BLaER1 treated with 17β-estradiol and CSF1 and Interleukin-3, amounts not matched to agents 10 nM and 100 nM (cell line): Measurements from ENCODE around the gene SYT4.
A peak's percentile ranks its signal among the peaks of the same experiment; 100 is the strongest.

Experiments used
- H3K27ac ChIP-seq, 11 experiments: shearing (Covaris generic); formaldehyde crosslinking; 2 replicates each; pipeline ENCODE4 v1.8.1; 2022
- H3K27me3 ChIP-seq, 11 experiments: shearing (Covaris generic); formaldehyde crosslinking; 2 replicates each; pipeline ENCODE4 v1.8.1; 2022
- H3K36me3 ChIP-seq, 11 experiments: shearing (Covaris generic); formaldehyde crosslinking; 2 replicates each; pipeline ENCODE4 v1.8.1; 2022
- H3K4me1 ChIP-seq, 10 experiments: shearing (Covaris generic); formaldehyde crosslinking; 2 replicates each; pipeline ENCODE4 v1.8.1; 2022
- H3K4me2 ChIP-seq, 11 experiments: shearing (Covaris generic); formaldehyde crosslinking; 2 replicates each; pipeline ENCODE4 v1.8.1; 2022
- H3K4me3 ChIP-seq, 10 experiments: shearing (Covaris generic); formaldehyde crosslinking; 2 replicates each; pipeline ENCODE4 v1.8.1; 2022
- H3K9ac ChIP-seq, 11 experiments: shearing (Covaris generic); formaldehyde crosslinking; 2 replicates each; pipeline ENCODE4 v1.8.1; 2022
- H3K9me3 ChIP-seq, 11 experiments: shearing (Covaris generic); formaldehyde crosslinking; replicated peaks in 1 of 11; 2 replicates each; pipeline ENCODE4 v1.8.1; 2022
- H4K20me1 ChIP-seq, 11 experiments: shearing (Covaris generic); formaldehyde crosslinking; 2 replicates each; pipeline ENCODE4 v1.8.1; 2022
- Cebpa-rat ChIP-seq, 11 experiments: shearing (Covaris generic); IDR thresholded peaks; 2 replicates each; pipeline ENCODE4 v1.8.1; 2022

Gene SYT4

GRCh38 chr18:43276491-43276890 is 799 bp downstream of the SYT4 start:
- Histone ChIP-seq H3K9me3 (no peaks in the 10 kb centered on the region), H3K4me2 (no peak overlapping the region), H3K9ac (no peak overlapping the region), H3K27ac (no peak overlapping the region), H3K4me1 (peaks cover 14 to 31% (median 16%) of the 10 kb centered on the region in 10 experiments), H3K27me3 (no peaks in the 10 kb centered on the region), H3K4me3 (no peak overlapping the region), H4K20me1 (no peaks in the 10 kb centered on the region), H3K36me3 (no peaks in the 10 kb centered on the region)
- TF ChIP-seq Cebpa-rat (IDR thresholded peaks at IDR 0.05) = no peak

GRCh38 chr18:43275546-43275945 is 1.7 kb downstream of the SYT4 start:
- Histone ChIP-seq H4K20me1 (no peaks in the 10 kb centered on the region), H3K36me3 (no peaks in the 10 kb centered on the region), H3K4me2 (peak overlapping the region in 2 of 11 experiments; percentile 8 to 37; a peak in 3 of 22 replicates), H3K27ac (no peak overlapping the region), H3K27me3 (no peaks in the 10 kb centered on the region), H3K9ac (no peak overlapping the region), H3K4me1 (peaks cover 14 to 31% (median 16%) of the 10 kb centered on the region in 10 experiments), H3K9me3 (no peaks in the 10 kb centered on the region), H3K4me3 (no peak overlapping the region)
- no peak for TF ChIP-seq Cebpa-rat (IDR thresholded peaks at IDR 0.05)

DNA sequence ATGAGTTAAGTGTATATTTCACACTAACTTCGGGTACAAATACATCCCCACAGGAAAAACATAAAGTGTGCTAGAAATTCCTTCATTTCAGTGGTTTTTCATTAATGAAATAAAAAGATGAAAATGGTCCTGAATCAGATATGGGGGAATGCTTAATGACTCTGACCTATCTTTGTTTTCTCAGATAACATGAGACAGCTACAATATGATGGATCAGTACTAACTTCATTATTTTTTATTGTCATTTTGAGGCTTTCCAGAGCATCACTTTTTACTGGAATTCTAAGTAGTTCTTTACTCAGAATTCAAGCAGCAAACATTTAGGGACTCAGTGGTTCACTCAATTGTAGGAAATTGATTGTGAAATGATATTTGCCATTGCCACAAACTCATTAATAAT is 2.8 kb downstream of the SYT4 start:
- H3K9me3 ChIP-seq = no peaks in the 10 kb centered on the region
- TF ChIP-seq Cebpa-rat (IDR thresholded peaks at IDR 0.05) = no peak
- H4K20me1 ChIP-seq = no peaks in the 10 kb centered on the region
- H3K4me1 ChIP-seq = peaks cover 14 to 31% (median 16%) of the 10 kb centered on the region in 10 experiments
- peak overlapping the region in 4 of 11 experiments; percentile 48 to 65 (median 52); a peak in 6 of 22 replicates for H3K4me2 ChIP-seq
- no peaks in the 10 kb centered on the region for H3K27me3 ChIP-seq
- H3K27ac ChIP-seq = no peak overlapping the region
- no peaks in the 10 kb centered on the region for H3K36me3 ChIP-seq
- no peak overlapping the region for H3K4me3 ChIP-seq
- no peak overlapping the region for H3K9ac ChIP-seq

DNA sequence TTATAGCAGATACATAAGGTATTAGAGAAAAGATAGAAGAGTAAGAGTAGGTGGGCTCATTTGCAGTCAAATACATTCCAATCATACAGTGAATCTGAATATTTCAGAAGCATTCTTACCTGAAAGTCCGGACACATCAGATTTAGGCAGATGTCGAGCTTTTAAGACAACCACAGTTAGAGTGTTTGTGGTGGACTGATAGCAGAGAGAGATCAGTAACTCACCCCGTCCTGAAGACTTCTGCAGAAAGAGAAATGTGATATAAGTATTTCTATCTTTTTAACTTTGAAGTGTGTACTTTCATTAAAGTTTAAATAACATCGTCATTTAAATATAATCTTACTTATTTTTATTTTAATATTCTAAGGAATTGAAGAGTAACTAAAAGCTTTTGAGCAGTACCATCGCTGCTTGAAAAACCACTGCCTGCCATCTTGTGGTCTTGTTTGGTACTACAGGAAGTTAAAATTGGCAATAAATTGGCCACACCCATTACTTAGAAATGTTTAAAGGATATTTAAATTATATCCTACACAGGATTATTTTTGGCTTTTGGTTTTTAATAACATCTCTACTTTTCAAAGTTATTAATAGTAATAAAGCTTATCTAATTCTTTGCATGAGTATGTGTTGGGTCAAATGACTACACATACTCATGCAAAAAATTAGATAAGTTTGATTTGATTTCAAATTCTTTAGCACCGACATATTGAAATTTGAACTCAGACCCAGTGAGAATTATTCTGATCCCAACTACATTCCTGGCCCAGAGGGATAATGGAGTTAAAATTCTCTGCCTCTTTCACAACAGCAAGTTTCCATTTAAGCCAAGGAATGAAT is 5.5 kb downstream of the SYT4 start:
- Histone ChIP-seq H3K4me1 (peaks cover 8 to 24% (median 13%) of the 10 kb centered on the region in 10 experiments), H3K9ac (no peak overlapping the region), H3K36me3 (no peaks in the 10 kb centered on the region), H3K4me3 (no peak overlapping the region), H4K20me1 (no peaks in the 10 kb centered on the region), H3K27ac (no peak overlapping the region), H3K27me3 (no peaks in the 10 kb centered on the region), H3K4me2 (no peak overlapping the region), H3K9me3 (no peaks in the 10 kb centered on the region)
- TF ChIP-seq Cebpa-rat (IDR thresholded peaks at IDR 0.05) = no peak

DNA sequence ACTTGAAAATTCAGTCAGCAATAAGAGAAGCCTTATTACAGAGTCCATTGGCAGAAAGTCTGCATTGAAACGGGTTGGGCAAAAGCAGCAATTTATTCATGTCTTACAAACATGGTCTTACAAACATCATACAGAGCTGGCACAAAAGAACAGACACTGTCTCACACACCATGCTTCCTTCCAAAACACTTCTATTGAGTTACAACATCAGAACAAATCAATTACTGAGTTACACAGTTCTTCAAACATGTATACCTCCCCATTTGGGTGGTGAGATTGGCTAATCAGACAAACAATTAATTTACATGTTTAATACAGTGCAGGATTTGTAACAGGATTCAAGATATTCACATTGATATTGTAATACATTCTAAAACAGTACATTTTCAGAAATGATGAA is 9.5 kb downstream of the SYT4 start:
- H3K9me3 ChIP-seq = 0 out of 22 replicates have a peak, but pooled peaks cover 0 to 5% (median 0%) of the 10 kb centered on the region in 11 experiments
- no peak for TF ChIP-seq Cebpa-rat (IDR thresholded peaks at IDR 0.05)
- no peaks in the 10 kb centered on the region for H4K20me1 ChIP-seq
- H3K4me1 ChIP-seq = no peaks in the 10 kb centered on the region
- no peak overlapping the region for H3K9ac ChIP-seq
- H3K27ac ChIP-seq = no peak overlapping the region
- no peak overlapping the region for H3K4me2 ChIP-seq
- H3K27me3 ChIP-seq = no peaks in the 10 kb centered on the region
- no peaks in the 10 kb centered on the region for H3K36me3 ChIP-seq
- no peak overlapping the region for H3K4me3 ChIP-seq

DNA sequence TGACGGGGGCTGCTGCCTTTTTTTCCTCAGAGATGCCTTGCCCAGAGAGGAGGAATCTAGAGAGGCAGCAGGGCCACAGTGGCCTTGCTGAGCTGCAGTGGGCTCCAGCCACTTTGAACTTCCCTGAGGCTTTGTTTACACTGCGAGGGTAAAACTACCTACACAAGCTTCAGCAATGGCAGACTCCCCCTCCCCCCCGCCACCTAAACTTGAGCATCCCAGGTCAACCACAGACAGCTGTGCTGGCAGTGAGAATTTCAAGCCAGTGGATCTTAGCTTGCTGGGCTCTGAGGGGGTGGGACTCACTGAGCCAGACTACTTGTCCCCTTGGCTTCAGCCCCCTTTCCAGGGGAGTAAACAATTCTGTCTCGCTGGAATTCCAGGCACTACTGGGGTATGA is 11.8 kb downstream of the SYT4 start:
- no peak overlapping the region for H3K4me2 ChIP-seq
- H4K20me1 ChIP-seq = no peaks in the 10 kb centered on the region
- no peaks in the 10 kb centered on the region for H3K4me1 ChIP-seq
- peaks cover 0 to 17% (median 10%) of the 10 kb centered on the region in 11 experiments; a peak in 6 of 22 replicates for H3K9me3 ChIP-seq
- TF ChIP-seq Cebpa-rat (IDR thresholded peaks at IDR 0.05) = no peak
- no peak overlapping the region for H3K9ac ChIP-seq
- no peaks in the 10 kb centered on the region for H3K36me3 ChIP-seq
- no peaks in the 10 kb centered on the region for H3K27me3 ChIP-seq
- H3K4me3 ChIP-seq = no peak overlapping the region
- H3K27ac ChIP-seq = no peak overlapping the region

GRCh38 chr18:43248610-43249249 is 28.6 kb downstream of the SYT4 start:
- no peak overlapping the region for H3K9ac ChIP-seq
- H3K4me3 ChIP-seq = no peak overlapping the region
- H3K9me3 ChIP-seq = no peaks in the 10 kb centered on the region
- no peak overlapping the region for H3K27ac ChIP-seq
- TF ChIP-seq Cebpa-rat (IDR thresholded peaks at IDR 0.05) = no peak
- H3K4me2 ChIP-seq = no peak overlapping the region
- no peaks in the 10 kb centered on the region for H3K36me3 ChIP-seq
- no peaks in the 10 kb centered on the region for H3K4me1 ChIP-seq
- no peaks in the 10 kb centered on the region for H3K27me3 ChIP-seq
- no peaks in the 10 kb centered on the region for H4K20me1 ChIP-seq

DNA sequence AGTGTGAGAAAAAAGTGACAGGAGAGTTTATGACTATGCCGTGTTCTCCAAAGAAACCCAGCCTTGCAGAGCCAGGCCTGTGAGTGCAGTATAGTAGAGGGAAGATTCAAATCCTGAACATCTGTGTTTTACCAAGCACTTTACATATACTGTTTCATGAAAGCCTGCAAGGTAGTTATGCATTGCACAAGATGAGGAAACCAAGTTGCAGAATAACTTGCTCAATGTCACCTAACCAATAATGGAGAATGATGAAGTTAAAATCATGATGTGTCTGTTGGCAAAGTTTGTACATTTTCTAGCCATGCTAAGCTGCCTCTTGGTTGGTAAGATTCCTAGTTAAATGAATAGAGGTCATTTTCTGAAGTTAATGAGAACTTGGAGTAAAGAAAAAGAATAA is 29.3 kb downstream of the SYT4 start:
- Histone ChIP-seq H4K20me1 (no peaks in the 10 kb centered on the region), H3K27ac (no peak overlapping the region), H3K4me1 (no peaks in the 10 kb centered on the region), H3K4me2 (no peak overlapping the region), H3K36me3 (no peaks in the 10 kb centered on the region), H3K4me3 (no peak overlapping the region), H3K9me3 (no peaks in the 10 kb centered on the region), H3K9ac (no peak overlapping the region), H3K27me3 (no peaks in the 10 kb centered on the region)
- no peak for TF ChIP-seq Cebpa-rat (IDR thresholded peaks at IDR 0.05)

- H3K27ac ChIP-seq = no peak overlapping the region
- TF ChIP-seq Cebpa-rat (IDR thresholded peaks at IDR 0.05) = no peak
These were observed 38.9 kb downstream of the SYT4 start for GRCh38 chr18:43238429-43238828.

DNA sequence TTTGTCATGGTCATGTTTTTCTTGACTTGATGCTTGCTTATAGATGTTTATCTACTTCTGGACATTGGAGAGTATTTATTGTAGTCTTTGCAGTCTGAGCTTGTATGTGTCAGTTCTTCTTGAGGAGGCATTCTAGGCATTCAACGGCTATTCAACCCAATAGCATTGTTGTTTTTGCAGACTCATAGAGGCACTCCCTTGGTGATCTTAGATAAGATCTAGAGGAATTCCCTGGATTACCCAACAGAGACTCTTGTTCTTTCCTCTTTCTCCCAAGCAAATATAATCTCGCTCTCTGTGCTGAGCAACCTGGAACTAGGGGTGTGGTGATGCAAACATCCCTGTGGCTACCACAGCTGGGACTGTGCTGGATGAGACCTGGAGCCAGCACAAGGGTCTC is 40.4 kb downstream of the SYT4 start:
- Histone ChIP-seq H3K27ac (no peak overlapping the region), H4K20me1 (no peaks in the 10 kb centered on the region), H3K4me3 (no peak overlapping the region), H3K9ac (no peak overlapping the region), H3K4me2 (no peak overlapping the region), H3K4me1 (no peaks in the 10 kb centered on the region), H3K27me3 (no peaks in the 10 kb centered on the region), H3K9me3 (no peaks in the 10 kb centered on the region), H3K36me3 (no peaks in the 10 kb centered on the region)
- TF ChIP-seq Cebpa-rat (IDR thresholded peaks at IDR 0.05) = no peak

More at GRCh38 chr18:43238429-43238828, 38.9 kb downstream of the SYT4 start:
- Histone ChIP-seq H3K9me3 (no peaks in the 10 kb centered on the region), H3K4me2 (no peak overlapping the region), H3K27me3 (no peaks in the 10 kb centered on the region), H3K4me1 (no peaks in the 10 kb centered on the region), H3K9ac (no peak overlapping the region), H3K36me3 (no peaks in the 10 kb centered on the region), H4K20me1 (no peaks in the 10 kb centered on the region), H3K4me3 (no peak overlapping the region)
